Mucosa of descending colon (tissue), 3 donors: ENCODE results near the gene FOXD4L6. TPM values are rescaled to one million over a fixed set of nuclear protein-coding genes. Genes with fewer than 3 reads are reported as not detected.
A peak's percentile ranks its signal among the peaks of the same experiment; 100 is the strongest.
"Not testable (repeated sequence)": the region's sequence is repeated elsewhere in the genome, so short reads cannot be mapped to it uniquely, and the experiment has no call there.

Experiments
- ATAC-seq: fragments of 200-7000 bp; cut with Tn5 transposase; one replicate; pipeline ENCODE4 v1.9.1; 2020; ENCODE audit warnings: mild to moderate bottlenecking, moderate library complexity
- DNase-seq, 3 donors: peaks; one replicate each; pipeline ENCODE4 v3.0.0-alpha.2; 2020
- H3K36me3 ChIP-seq: fragments of 200-600 bp; one replicate; pipeline ENCODE4 v1.8.0; 2021; ENCODE audit warnings: low read depth, mild to moderate bottlenecking
- H3K4me1 ChIP-seq: fragments of 200-600 bp; one replicate; pipeline ENCODE4 v1.8.0; 2021; ENCODE audit warnings: low read depth, mild to moderate bottlenecking
- H3K4me3 ChIP-seq: fragments of 200-600 bp; one replicate; pipeline ENCODE4 v1.8.0; 2021; ENCODE audit warnings: mild to moderate bottlenecking
- H3K9me3 ChIP-seq: fragments of 200-600 bp; one replicate; pipeline ENCODE4 v1.8.0; 2021; ENCODE audit warnings: mild to moderate bottlenecking
- intact Hi-C, 2 donors: fragments of 100-400 bp; cut with DNase I in 1 of 2; cut with micrococcal nuclease in 1 of 2; formaldehyde crosslinking; loops; one replicate each; pipeline versions ENCODE4 v1.11.0 to v1.11.1; 2022; cut with DNase I, micrococcal nuclease
- total RNA-seq, 3 donors: library from RNA; stranded (reverse); fragmentation: NEBNext Ultra II Directional in 2 of 3; extraction: Animal tissue kit (Norgen Biotek cat#: 25700) in 2 of 3; gene quantifications; one replicate each; pipeline versions ENCODE4 v1.2.1 to v1.2.4, GENCODE V29; 2021 to 2023
- donor health status: DM: no; HTN: no; CAD: no; lungs with moderate emphysema.
- donor health status: DM: no; HTN: no; CAD: no.
- donor health status: DM: no; HTN: yes; CAD: no.

FOXD4L6 gene
- total RNA-seq, 3 donors from 2014 or later, result not detected

DNA sequence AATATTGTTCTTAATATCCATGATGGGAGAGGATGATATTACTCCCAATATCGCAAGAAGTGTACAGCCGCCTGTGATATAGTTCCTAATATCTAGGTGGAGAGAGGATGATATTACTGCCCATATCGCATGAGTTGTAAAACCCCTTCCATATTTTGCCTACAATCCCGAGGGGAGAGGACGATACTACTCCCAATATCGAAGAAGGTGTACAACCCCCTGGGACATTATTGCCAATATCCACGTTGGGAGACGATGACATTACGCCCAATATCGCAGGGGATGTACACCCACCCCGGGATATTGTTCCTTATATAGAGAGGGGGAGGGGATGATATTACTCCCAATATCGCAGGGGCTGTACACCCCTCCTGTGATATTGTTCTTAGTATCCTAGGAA, 17.1 kb downstream of the FOXD4L6 start:
- H3K9me3 ChIP-seq, DNase-seq, ATAC-seq, H3K4me1 ChIP-seq, H3K36me3 ChIP-seq, H3K4me3 ChIP-seq, intact Hi-C loops: not testable (repeated sequence)

DNA sequence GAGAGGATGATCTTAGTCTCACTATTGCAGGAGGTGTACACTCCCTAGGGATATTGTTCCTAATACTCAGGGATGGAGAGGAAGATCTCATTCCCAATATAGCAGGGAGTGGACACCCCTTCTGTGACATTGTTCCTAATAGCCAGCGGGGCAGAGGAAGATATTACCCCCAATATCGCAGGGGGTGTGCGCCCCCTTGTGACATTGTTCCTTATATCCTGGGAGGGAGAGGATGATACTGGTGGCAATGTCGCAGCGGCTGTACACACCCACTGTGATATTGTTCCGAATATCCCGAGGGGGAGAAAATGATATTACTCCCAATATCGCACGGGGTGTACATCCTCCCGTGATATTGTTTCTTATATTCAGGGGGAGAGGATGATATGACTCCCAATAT, 17.6 kb downstream of the FOXD4L6 start:
- H3K9me3 ChIP-seq, H3K4me3 ChIP-seq, intact Hi-C loops, ATAC-seq, DNase-seq, H3K36me3 ChIP-seq, H3K4me1 ChIP-seq: not testable (repeated sequence)

DNA sequence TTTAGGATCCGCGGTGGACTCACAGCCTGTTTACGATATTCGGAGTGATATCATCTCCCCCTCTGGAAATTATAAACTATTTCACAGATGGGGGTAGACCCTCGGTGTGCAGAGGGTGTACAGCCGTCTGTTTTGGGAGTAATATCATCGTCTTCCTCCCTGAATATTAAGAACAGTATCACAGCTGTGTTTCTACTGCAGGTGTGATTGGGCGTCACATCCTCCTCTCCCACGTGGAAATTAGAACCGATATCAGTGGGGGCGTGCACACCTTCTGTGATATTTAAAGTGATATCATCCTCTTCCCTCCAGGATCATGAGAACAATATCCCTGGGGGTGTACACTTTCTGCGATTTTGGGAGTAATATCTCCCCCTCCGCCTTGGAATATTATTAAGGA, 19.2 kb downstream of the FOXD4L6 start:
- H3K4me1 ChIP-seq, intact Hi-C loops, H3K4me3 ChIP-seq, ATAC-seq, H3K9me3 ChIP-seq, H3K36me3 ChIP-seq, DNase-seq: not testable (repeated sequence)

DNA sequence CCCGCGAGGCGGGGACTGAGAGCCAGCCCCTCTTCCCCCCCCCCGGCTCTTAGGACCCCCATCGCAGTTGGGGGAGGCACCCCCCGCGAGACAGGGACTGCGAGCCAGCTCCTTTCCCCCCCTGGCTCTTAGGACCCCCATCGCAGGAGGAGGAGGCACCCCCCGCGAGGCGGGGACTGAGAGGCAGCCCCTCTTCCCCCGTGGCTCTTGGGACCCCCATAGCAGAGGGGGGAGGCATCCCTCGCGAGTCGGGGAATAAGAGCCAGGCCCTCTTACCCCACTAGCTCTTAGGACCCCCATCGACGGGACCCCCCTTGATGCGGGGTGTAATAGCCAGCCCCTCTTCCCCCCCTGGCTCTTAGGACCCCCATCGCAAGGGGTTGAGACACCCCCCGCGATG, 19.7 kb downstream of the FOXD4L6 start:
- intact Hi-C loops, H3K36me3 ChIP-seq, H3K4me3 ChIP-seq, H3K4me1 ChIP-seq, ATAC-seq, H3K9me3 ChIP-seq: not testable (repeated sequence)
- peak in 1 of 3 donors; percentile 38 for DNase-seq

DNA sequence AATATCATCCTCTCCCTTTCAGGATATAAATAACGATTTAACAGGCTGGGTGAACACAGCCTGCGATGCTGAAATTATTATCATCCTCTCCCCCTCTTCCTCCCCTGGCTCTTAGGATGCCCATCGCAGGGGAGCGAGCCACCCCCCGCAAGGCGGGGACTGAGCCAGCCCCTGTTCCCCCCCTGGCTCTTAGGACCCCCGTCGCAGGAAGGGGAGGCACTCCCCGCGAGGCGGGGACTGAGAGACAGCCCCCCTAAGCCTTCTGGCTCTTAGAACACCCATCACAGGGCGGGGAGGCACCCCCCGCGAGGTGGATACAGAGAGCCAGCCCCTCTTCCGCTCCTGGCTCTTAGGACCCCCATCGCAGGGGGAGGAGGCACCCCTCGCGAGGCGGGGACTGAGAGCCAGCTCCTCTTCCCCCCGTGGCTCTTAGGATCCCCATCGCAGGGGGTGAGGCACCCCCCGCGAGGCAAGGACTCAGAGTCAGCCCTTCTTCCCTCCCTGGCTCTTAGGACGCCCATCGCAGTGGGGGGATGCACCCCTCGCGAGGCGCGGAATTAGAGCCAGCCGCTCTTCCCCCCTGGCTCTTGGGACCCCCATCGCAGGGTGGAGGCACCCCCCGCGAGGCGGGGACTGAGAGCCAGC, 21.9 kb downstream of the FOXD4L6 start:
- ATAC-seq, H3K9me3 ChIP-seq, DNase-seq, H3K4me3 ChIP-seq, H3K4me1 ChIP-seq, H3K36me3 ChIP-seq, intact Hi-C loops: not testable (repeated sequence)

DNA sequence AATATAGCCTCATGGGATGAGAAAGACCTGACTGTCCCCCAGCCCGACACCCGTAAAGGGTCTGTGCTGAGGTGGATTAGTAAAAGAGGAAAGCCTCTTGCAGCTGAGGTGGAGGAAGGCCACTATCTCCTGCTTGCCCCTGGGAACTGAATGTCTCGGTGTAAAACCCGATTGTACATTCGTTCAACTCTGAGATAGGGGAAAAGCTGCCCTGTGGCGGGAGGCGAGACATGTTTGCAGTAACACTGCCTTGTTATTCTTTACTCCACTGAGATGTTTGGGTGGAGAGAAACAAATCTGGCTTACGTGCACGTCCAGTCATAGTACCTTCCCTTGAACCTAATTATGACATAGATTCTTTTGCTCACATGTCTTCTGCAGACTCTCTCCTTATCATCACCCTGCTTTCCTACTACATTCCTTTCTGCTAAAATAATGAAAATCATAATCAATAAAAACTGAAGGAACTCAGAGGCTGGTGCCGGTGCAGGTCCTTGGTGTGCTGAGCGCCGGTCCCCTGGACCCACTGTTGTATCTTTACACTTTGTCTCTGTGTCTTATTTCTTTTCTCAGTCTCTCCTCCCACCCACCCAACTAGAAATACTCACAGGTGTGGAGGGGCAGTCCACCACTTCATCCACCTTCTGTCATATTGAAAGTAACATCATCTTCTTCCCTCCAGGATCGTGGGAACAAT, 22.8 kb downstream of the FOXD4L6 start:
- H3K9me3 ChIP-seq, H3K4me1 ChIP-seq, DNase-seq, intact Hi-C loops, ATAC-seq, H3K4me3 ChIP-seq, H3K36me3 ChIP-seq: not testable (repeated sequence)

DNA sequence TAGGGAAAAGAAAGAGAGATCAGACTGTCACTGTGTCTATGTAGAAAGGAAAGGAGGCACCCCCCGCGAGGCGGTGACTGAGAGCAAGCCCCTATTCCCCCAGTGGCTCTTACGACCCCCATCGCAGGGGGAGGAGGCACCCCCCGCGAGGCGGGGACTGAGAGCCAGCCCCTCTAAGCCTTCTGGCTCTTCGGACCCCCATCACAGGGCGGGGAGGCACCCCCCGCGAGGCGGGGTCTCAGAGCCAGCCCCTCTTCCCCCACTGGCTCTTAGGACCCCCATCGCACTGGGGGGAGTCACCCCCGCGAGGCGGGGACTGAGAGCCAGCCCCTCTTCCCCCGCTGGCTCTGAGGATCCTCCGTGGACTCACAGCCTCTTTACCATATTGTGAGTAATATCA, 23.9 kb downstream of the FOXD4L6 start:
- H3K9me3 ChIP-seq, H3K36me3 ChIP-seq, ATAC-seq, DNase-seq, H3K4me3 ChIP-seq, H3K4me1 ChIP-seq, intact Hi-C loops: not testable (repeated sequence)

DNA sequence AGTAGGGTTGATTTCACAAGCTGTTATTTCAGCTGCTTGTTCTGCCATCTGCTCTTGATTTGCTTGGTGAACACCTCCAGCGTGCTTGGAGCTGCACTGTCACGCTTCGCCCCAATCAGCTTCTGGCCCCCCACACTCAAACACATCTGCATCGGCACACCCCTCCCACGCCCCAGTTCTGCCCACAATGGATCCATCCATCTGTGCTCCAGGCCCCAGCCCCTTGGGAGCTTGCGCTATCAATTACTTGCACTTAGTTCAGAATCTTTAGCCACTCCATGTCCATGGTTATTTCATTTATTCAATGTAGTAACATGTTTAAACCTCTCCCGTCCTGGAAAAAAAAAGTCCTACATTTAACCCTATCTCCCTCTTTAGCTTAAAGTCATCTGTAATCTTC, 28.0 kb downstream of the FOXD4L6 start:
- ATAC-seq, H3K4me1 ChIP-seq, H3K4me3 ChIP-seq, H3K9me3 ChIP-seq, H3K36me3 ChIP-seq, intact Hi-C loops: not testable (repeated sequence)
- peak in 1 of 3 donors; percentile 40 for DNase-seq

DNA sequence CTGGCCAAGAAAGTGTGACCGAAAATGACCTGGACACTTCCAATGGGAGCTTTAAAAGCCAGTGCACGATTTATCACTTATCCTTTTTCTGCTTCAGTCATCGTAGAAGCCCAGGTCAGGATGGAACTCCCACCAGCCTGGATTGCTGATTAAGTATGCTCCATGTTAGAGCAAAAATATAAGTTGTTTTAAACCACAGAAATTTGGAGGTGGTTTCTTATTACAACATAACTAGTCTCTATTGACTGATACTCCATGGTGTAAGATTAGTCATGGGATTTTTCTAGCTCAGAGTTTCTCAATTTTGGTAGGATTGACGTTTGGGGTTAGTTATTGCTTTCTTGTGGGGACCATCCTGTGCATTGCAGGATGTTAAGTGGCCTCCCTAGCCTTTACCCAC, 29.7 kb downstream of the FOXD4L6 start:
- H3K9me3 ChIP-seq, intact Hi-C loops: not testable (repeated sequence)

DNA sequence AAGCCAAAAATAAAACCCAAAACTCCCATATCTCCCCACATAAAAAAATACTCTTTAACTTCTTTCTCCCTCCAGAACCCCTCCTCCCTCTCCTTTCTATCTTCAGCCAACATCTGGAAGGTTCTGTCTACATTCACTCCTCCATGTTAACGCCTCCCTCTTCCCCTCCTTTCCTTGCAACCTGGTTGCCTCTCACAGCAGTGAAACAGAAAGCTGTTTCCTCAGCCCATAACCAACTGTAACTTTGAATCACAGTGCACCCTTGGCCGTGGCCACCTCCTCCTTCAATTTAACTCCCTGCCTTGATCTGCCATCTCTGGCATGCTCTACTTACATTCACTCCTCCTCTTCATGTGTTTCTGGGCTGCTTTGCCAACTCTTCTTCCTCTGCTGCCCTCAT, 33.4 kb downstream of the FOXD4L6 start:
- H3K36me3 ChIP-seq, DNase-seq, H3K9me3 ChIP-seq, intact Hi-C loops, H3K4me1 ChIP-seq, H3K4me3 ChIP-seq: not testable (repeated sequence)
- ATAC-seq, result peak; percentile 21

More for the DNA sequence above, 29.7 kb downstream of the FOXD4L6 start:
- not testable (repeated sequence) for DNase-seq, H3K4me3 ChIP-seq, ATAC-seq, H3K36me3 ChIP-seq, H3K4me1 ChIP-seq

DNA sequence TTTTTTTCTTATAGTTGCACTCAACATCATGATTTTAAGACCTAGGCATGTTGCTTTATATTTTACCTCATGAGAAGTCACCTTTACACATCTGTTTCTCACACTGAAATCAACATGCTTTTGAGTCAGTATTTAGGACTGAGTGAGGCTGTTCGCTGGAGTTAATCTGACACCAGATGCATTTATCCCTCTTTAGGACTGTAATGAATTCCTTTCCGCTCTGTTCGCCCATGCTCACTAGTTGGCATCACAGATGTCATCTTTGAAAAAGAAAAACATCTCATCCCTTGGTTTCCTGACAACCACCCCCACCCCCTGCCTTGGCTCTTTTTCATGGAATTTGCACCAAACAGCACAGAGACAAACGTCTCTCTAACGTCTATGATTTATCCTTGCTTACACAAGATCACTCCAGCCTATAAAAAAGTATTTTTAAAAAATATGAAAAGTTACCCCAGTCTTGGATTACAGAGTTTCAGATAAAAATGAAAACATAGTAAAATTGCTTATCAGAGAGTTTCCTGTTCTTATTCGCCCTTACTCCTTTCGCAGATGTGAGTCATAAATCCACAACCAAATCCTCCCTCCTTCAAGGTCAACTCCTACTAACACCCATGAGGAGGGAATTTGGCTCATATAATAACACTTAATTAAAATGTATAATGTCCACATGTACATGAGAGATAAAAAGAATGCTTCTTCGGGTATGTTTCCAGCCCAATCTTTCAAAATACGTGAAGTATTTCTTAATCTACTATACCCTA, 34.3 kb downstream of the FOXD4L6 start:
- H3K4me3 ChIP-seq, H3K36me3 ChIP-seq, H3K9me3 ChIP-seq, H3K4me1 ChIP-seq, DNase-seq, intact Hi-C loops, ATAC-seq: not testable (repeated sequence)

DNA sequence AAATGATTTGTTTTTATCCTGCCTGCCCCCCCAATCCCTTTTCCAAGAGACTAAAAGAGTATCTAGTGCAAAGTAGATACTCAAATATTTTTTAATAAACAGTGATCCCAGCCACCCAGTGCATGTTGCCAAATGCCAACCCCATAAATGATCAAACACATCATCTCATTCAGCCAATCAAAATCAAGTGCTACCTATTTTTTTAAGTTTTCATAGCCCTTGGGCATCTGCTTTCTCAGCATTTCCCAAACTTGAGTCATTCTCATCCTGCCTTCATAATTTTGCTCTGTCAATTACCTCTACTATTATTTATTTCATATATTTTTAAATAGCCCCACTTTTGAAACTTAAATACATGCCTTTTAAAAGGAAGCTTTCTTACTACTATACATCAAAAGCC, 37.6 kb downstream of the FOXD4L6 start:
- H3K9me3 ChIP-seq, H3K4me3 ChIP-seq, H3K36me3 ChIP-seq, H3K4me1 ChIP-seq, intact Hi-C loops, ATAC-seq, DNase-seq: not testable (repeated sequence)

DNA sequence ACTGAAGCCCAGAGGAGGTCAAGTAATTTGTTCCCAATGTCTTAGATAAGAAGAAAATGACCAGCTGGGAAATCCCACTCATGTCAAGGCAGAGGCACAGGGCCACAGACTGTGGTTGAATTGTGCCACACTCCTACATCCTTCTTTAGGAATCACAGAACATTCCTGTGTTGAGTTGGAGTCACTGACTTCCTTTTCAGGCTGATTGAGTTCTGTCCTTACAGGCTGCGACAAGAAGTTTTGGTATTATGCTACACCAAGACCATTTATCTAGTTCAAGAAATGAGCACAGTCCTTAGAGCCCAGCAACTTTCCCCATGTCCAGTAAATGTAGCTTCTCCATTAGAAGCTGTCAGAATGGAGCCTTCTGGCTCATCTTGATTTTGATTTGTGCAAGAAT, 38.1 kb downstream of the FOXD4L6 start:
- H3K4me1 ChIP-seq, DNase-seq: not testable (repeated sequence)

More for the DNA sequence above, 38.1 kb downstream of the FOXD4L6 start:
- H3K36me3 ChIP-seq, ATAC-seq, H3K9me3 ChIP-seq, H3K4me3 ChIP-seq, intact Hi-C loops: not testable (repeated sequence)
